ENCODE measurements around the gene ZSWIM1. TPM values are rescaled to one million over a fixed set of nuclear protein-coding genes. Genes with fewer than 3 reads are reported as not detected.

The ZSWIM1 gene
- total RNA-seq, 1 donor from 2014 or later, result 12.6 TPM

DNA sequence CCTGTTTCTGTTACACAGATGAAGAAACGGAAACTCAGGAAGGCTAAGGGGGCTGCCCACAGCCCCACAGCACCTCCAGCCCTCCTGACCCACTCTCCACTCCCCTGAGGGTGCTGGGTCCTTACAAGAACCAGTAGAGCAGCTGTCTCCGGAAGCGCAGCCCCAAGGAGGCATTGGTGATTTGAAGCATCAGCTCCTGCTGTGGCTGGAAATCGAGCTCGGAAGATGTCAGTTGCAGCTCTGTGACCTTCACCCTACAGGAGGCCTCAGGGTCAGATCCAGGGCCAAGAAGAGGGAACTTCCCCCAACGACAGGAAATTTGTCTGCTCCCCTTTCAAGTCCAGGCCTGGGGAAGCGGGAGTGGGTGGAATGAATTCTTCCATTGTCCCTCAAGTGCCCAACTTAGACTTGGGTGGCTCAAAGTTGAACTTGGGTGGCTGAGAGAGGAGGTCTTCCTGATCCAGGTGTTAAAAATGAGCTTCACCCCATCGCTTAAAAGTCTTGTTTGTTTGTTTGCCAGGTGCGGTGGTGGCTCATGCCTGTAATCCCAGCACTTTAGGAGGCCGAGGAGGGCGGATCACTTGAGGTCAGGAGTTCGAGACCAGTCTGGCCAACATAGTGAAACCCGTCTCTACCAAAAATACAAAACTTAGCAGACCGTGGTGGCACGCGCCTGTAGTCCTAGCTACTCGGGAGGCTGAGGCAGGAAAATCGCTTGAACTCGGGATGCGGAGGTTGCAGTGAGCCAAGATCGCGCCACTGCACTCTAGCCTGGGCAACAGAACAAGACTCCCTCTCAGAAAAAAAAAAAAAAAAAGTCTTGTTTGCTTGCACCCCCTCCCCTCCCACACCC lies 29.0 kb downstream of the ZSWIM1 start:
- DNase-seq (ENCODE audit: low spot score), result no peak
- Mint-ChIP-seq H3K36me3 (ENCODE audit: low read depth, unreplicated experiment) (peaks cover 15% of the 10 kb centered on the region), H3K4me1 (ENCODE audit: unreplicated experiment) (peaks cover 11% of the 10 kb centered on the region), H3K4me3 (ENCODE audit: unreplicated experiment) (peak overlapping the region; percentile 82), H3K27ac (ENCODE audit: unreplicated experiment) (peak overlapping the region; percentile 57), H3K9me3 (ENCODE audit: unreplicated experiment) (no peaks in the 10 kb centered on the region), H3K27me3 (ENCODE audit: unreplicated experiment) (peaks cover 10% of the 10 kb centered on the region)
- no peak for TF ChIP-seq CTCF (IDR thresholded peaks at IDR 0.05; ENCODE audit: unreplicated experiment)

GRCh38 chr20:45910670-45911485 lies 29.9 kb downstream of the ZSWIM1 start:
- peaks cover 11% of the 10 kb centered on the region for H3K4me1 Mint-ChIP-seq (ENCODE audit: unreplicated experiment)
- TF ChIP-seq CTCF (IDR thresholded peaks at IDR 0.05; ENCODE audit: unreplicated experiment), result no peak
- H3K9me3 Mint-ChIP-seq (ENCODE audit: unreplicated experiment), result no peaks in the 10 kb centered on the region
- H3K4me3 Mint-ChIP-seq (ENCODE audit: unreplicated experiment), result peak overlapping the region; percentile 82
- peaks cover 10% of the 10 kb centered on the region for H3K27me3 Mint-ChIP-seq (ENCODE audit: unreplicated experiment)
- peaks cover 11% of the 10 kb centered on the region for H3K36me3 Mint-ChIP-seq (ENCODE audit: low read depth, unreplicated experiment)
- DNase-seq (ENCODE audit: low spot score), result peak; percentile 98
- peak overlapping the region; percentile 57 for H3K27ac Mint-ChIP-seq (ENCODE audit: unreplicated experiment)

GRCh38 chr20:45911486-45912343 lies 30.7 kb downstream of the ZSWIM1 start, which contains the start of gene PLTP:
PLTP (minus strand) TSS chr20:45912155; CDS start chr20:45911452, 703 bp downstream.
- Mint-ChIP-seq H3K4me3 (ENCODE audit: unreplicated experiment) (peak within 1 kb of the TSS; percentile 82), H3K36me3 (ENCODE audit: low read depth, unreplicated experiment) (peaks cover 10% of the 10 kb centered on the region), H3K27ac (ENCODE audit: unreplicated experiment) (peak within 1 kb of the TSS; percentile 30), H3K27me3 (ENCODE audit: unreplicated experiment) (peaks cover 10% of the 10 kb centered on the region), H3K4me1 (ENCODE audit: unreplicated experiment) (peaks cover 11% of the 10 kb centered on the region), H3K9me3 (ENCODE audit: unreplicated experiment) (no peaks in the 10 kb centered on the region)
- DNase-seq (ENCODE audit: low spot score), result peak; percentile 65
- TF ChIP-seq CTCF (IDR thresholded peaks at IDR 0.05; ENCODE audit: unreplicated experiment), result no peak

GRCh38 chr20:45912344-45912682 lies 31.3 kb downstream of the ZSWIM1 start:
- Mint-ChIP-seq H3K9me3 (ENCODE audit: unreplicated experiment) (no peaks in the 10 kb centered on the region), H3K27ac (ENCODE audit: unreplicated experiment) (no peak overlapping the region), H3K4me3 (ENCODE audit: unreplicated experiment) (peak overlapping the region; percentile 71), H3K36me3 (ENCODE audit: low read depth, unreplicated experiment) (peaks cover 7% of the 10 kb centered on the region), H3K27me3 (ENCODE audit: unreplicated experiment) (peaks cover 8% of the 10 kb centered on the region), H3K4me1 (ENCODE audit: unreplicated experiment) (peaks cover 11% of the 10 kb centered on the region)
- no peak for TF ChIP-seq CTCF (IDR thresholded peaks at IDR 0.05; ENCODE audit: unreplicated experiment)
- no peak for DNase-seq (ENCODE audit: low spot score)
